ENCODE measurements around the gene ELAC2.
A peak's percentile ranks its signal among the peaks of the same experiment; 100 is the strongest.

The ELAC2 gene

DNA sequence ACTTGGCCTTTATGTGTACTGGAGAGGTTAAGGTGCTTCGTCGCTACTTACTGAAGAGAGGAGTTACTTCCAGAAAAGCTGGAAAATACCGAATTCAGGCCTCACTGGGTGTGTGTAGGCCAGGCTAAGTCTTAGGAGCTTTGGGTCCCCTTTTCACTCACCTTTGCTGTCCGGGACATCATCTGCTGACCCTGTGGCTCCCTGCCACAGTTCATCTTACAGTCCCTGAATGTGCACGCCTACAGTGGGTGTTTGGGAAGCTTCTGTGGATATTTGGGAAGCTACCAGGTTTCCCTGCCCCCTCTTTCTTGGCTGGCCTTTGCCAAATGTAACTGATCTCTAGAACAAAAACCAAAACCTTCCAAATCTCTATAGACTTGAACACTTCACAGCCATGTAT, 51.4 kb downstream of the ELAC2 start:
- no peaks in the 10 kb centered on the region for H3K4me1 ChIP-seq (ENCODE audit: control insufficient read depth, insufficient read depth, low read length)
- H3K9ac ChIP-seq (ENCODE audit: low read depth, low read length): no peak overlapping the region
- no peak overlapping the region for H3K4me2 ChIP-seq (ENCODE audit: low read length)
- H3K4me3 ChIP-seq (ENCODE audit: low read length): no peak overlapping the region
- H3K36me3 ChIP-seq (ENCODE audit: insufficient read depth, low read length): no peaks in the 10 kb centered on the region
- peaks cover 20% of the 10 kb centered on the region for H3K27me3 ChIP-seq (ENCODE audit: control insufficient read depth, insufficient read depth, low read length)
- H3K9me3 ChIP-seq (replicated peaks; ENCODE audit: low read length): no peaks in the 10 kb centered on the region

DNA sequence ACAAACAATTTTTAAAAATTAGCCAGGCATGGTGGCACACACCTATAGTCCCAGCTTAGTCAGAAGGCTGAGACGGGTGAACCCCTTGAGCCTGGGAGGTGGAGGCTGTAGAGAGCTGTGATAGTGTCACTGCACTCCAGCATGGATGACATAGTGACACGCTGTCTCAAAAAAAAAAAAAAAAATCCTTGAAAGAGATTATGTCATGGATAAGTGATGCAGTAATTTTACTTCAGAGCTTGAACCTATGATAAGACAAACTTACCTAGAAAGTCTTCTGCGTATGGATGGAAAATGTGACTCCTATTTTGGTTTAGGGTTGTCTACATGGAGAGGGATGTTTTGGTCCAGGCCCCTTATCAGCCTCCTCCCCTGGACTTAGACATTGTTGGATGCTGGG, 51.8 kb downstream of the ELAC2 start:
- no peak overlapping the region for H3K4me3 ChIP-seq (ENCODE audit: low read length)
- H3K27me3 ChIP-seq (ENCODE audit: control insufficient read depth, insufficient read depth, low read length): peaks cover 16% of the 10 kb centered on the region
- no peaks in the 10 kb centered on the region for H3K36me3 ChIP-seq (ENCODE audit: insufficient read depth, low read length)
- no peak overlapping the region for H3K4me2 ChIP-seq (ENCODE audit: low read length)
- no peaks in the 10 kb centered on the region for H3K9me3 ChIP-seq (replicated peaks; ENCODE audit: low read length)
- H3K4me1 ChIP-seq (ENCODE audit: control insufficient read depth, insufficient read depth, low read length): no peaks in the 10 kb centered on the region
- no peak overlapping the region for H3K9ac ChIP-seq (ENCODE audit: low read depth, low read length)

DNA sequence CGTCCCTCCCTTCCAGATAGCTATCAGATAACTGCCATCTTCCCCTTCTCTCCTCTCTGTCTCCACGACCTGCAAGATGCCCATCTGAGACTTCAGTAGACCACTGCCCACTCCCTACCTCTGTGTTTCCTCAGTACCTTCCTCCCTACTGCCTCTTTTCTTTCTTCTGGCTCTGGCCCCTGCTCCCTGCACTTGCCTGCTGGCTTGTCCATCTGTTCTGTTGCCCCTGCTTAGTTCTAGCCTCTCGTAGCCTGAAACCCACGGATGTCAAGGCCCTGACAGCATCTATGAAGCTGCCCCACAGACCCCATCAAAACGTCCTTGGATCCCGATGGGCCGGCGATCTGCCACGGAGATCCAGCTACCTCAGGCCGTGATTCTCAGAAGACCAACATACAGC, 53.0 kb downstream of the ELAC2 start:
- H3K27me3 ChIP-seq (ENCODE audit: control insufficient read depth, insufficient read depth, low read length): peaks cover 8% of the 10 kb centered on the region
- H3K4me1 ChIP-seq (ENCODE audit: control insufficient read depth, insufficient read depth, low read length): no peaks in the 10 kb centered on the region
- no peak overlapping the region for H3K9ac ChIP-seq (ENCODE audit: low read depth, low read length)
- no peaks in the 10 kb centered on the region for H3K9me3 ChIP-seq (replicated peaks; ENCODE audit: low read length)
- H3K36me3 ChIP-seq (ENCODE audit: insufficient read depth, low read length): no peaks in the 10 kb centered on the region
- no peak overlapping the region for H3K4me3 ChIP-seq (ENCODE audit: low read length)
- no peak overlapping the region for H3K4me2 ChIP-seq (ENCODE audit: low read length)

DNA sequence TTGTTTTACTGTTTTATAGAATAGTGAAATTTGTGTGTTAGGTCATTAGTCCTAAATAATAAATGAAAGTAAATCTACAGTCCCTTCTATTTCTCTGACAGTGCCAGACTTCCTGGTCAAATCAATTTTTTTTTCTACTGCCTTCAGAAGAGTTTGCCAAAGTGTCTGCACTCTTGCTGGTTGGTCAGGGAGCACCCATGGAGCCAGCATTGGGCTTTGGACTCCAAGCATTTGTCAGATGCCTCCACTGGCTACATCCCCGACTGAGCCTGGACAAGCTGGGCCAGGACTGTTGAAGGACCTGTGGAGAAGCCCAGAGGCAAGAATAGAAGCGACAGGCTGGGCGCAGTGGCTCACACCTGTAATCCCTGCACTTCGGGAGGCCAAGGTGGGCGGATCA, 53.7 kb downstream of the ELAC2 start:
- Histone ChIP-seq H3K4me2 (ENCODE audit: low read length) (no peak overlapping the region), H3K9me3 (replicated peaks; ENCODE audit: low read length) (no peaks in the 10 kb centered on the region), H3K4me3 (ENCODE audit: low read length) (no peak overlapping the region), H3K27me3 (ENCODE audit: control insufficient read depth, insufficient read depth, low read length) (peaks cover 4% of the 10 kb centered on the region), H3K9ac (ENCODE audit: low read depth, low read length) (no peak overlapping the region), H3K4me1 (ENCODE audit: control insufficient read depth, insufficient read depth, low read length) (peaks cover 6% of the 10 kb centered on the region), H3K36me3 (ENCODE audit: insufficient read depth, low read length) (no peaks in the 10 kb centered on the region)

DNA sequence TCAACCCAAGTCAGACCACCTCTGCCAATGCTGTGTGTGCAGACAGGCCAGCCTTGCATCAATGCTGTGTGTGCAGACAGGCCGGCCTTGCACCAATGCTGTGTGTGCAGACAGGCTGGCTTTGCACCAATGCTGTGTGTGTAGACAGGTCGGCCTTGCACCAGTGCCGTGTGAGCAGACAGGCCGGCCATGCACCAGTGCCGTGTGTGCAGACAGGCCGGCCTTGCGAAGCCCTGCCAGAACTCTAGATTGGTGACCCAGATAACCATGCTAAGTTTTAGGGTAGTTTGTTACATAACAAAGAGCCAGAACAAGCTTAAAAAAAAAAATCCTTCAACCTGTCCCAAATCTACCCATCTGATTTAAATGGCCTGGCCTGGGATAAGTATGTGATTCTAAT, 54.3 kb downstream of the ELAC2 start:
- no peak overlapping the region for H3K4me3 ChIP-seq (ENCODE audit: low read length)
- no peaks in the 10 kb centered on the region for H3K36me3 ChIP-seq (ENCODE audit: insufficient read depth, low read length)
- no peak overlapping the region for H3K9ac ChIP-seq (ENCODE audit: low read depth, low read length)
- no peak overlapping the region for H3K4me2 ChIP-seq (ENCODE audit: low read length)
- peaks cover 4% of the 10 kb centered on the region for H3K27me3 ChIP-seq (ENCODE audit: control insufficient read depth, insufficient read depth, low read length)
- no peaks in the 10 kb centered on the region for H3K9me3 ChIP-seq (replicated peaks; ENCODE audit: low read length)
- peaks cover 12% of the 10 kb centered on the region for H3K4me1 ChIP-seq (ENCODE audit: control insufficient read depth, insufficient read depth, low read length)

DNA sequence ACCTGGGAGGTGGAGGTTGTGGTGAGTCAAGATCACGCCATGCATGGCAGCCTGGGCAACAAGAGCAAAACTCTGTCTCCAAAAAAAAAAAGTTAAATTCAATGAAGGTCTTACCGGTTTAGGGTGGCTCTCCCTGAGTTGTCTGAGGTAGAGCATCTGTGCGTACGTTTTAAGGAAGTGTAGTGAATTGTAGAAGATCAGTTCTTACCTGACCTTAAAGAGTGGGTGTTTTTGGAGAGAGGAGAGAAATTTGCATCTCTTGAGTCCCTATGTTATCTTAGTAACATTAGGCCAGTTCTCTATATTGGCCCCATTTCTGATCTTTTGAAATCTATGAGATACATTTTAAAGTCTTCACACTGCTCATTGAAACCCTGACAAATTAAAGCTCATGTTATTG, 56.2 kb downstream of the ELAC2 start:
- Histone ChIP-seq H3K4me1 (ENCODE audit: control insufficient read depth, insufficient read depth, low read length) (peaks cover 12% of the 10 kb centered on the region), H3K4me3 (ENCODE audit: low read length) (no peak overlapping the region), H3K36me3 (ENCODE audit: insufficient read depth, low read length) (no peaks in the 10 kb centered on the region), H3K27me3 (ENCODE audit: control insufficient read depth, insufficient read depth, low read length) (no peaks in the 10 kb centered on the region), H3K9me3 (replicated peaks; ENCODE audit: low read length) (no peaks in the 10 kb centered on the region), H3K9ac (ENCODE audit: low read depth, low read length) (no peak overlapping the region), H3K4me2 (ENCODE audit: low read length) (no peak overlapping the region)

DNA sequence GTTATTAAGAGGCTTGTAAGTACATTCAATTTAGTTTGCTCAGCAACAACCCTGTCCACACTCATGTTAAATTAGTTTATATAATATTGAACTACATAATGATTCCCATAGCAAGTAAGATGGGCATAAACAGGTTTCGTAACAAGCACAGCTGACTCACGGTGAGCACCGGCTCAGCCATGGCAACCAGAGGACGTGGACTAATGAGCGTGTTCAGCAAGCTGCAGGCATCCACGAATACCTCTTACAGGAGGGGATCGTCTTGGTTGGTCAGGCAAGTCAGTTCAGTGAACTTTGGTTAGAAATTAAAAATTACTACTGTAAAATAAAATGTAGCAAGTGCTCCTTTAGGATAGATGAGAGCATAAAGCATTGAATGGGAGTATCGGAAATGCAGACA, 58.4 kb downstream of the ELAC2 start:
- Histone ChIP-seq H3K27me3 (ENCODE audit: control insufficient read depth, insufficient read depth, low read length) (no peaks in the 10 kb centered on the region), H3K4me2 (ENCODE audit: low read length) (no peak overlapping the region), H3K9ac (ENCODE audit: low read depth, low read length) (no peak overlapping the region), H3K4me1 (ENCODE audit: control insufficient read depth, insufficient read depth, low read length) (peaks cover 12% of the 10 kb centered on the region), H3K36me3 (ENCODE audit: insufficient read depth, low read length) (no peaks in the 10 kb centered on the region), H3K9me3 (replicated peaks; ENCODE audit: low read length) (no peaks in the 10 kb centered on the region), H3K4me3 (ENCODE audit: low read length) (no peak overlapping the region)

DNA sequence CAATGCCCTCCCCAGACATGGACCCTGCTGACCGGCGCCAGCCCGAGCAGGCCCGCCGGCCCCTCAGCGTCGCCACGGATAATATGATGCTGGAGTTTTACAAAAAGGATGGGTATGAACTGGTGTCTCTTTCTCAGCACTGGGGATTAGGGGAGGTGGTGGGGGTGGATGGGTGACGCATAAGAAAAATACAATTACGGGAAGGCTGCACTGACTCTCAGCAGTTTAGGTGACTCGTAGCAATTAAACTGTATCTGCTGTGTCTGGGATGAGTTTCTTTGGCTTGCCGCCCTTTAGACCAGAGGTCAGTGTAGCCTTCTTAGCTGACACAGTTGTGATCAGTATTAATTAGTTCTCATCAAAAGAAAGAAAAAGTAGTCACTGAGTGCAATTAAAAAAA, 59.0 kb downstream of the ELAC2 start:
- H3K9me3 ChIP-seq (replicated peaks; ENCODE audit: low read length): no peaks in the 10 kb centered on the region
- H3K4me2 ChIP-seq (ENCODE audit: low read length): peak overlapping the region; percentile 40
- no peaks in the 10 kb centered on the region for H3K27me3 ChIP-seq (ENCODE audit: control insufficient read depth, insufficient read depth, low read length)
- no peak overlapping the region for H3K4me3 ChIP-seq (ENCODE audit: low read length)
- peaks cover 12% of the 10 kb centered on the region for H3K4me1 ChIP-seq (ENCODE audit: control insufficient read depth, insufficient read depth, low read length)
- no peak overlapping the region for H3K9ac ChIP-seq (ENCODE audit: low read depth, low read length)
- no peaks in the 10 kb centered on the region for H3K36me3 ChIP-seq (ENCODE audit: insufficient read depth, low read length)

DNA sequence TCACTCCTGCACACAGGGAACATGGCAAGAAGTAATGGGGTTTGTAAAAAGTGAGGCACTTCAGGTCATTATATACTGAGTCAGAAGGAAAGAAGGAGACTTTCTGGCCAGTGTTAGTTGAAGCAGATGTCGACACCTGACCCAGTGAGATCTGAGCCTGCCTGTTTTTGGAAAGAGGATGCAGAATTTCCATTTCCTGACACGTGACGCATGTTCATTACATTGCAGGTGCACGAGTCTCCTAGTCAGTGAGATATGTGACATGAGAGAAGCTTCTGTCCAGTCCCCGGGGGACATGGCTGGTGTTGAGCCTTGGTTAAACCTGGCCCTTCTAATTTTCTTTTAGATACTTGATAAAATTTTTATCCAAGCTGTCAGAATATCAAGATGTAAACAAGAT, 62.3 kb downstream of the ELAC2 start:
- H3K4me2 ChIP-seq (ENCODE audit: low read length): no peak overlapping the region
- no peaks in the 10 kb centered on the region for H3K36me3 ChIP-seq (ENCODE audit: insufficient read depth, low read length)
- H3K9ac ChIP-seq (ENCODE audit: low read depth, low read length): no peak overlapping the region
- H3K9me3 ChIP-seq (replicated peaks; ENCODE audit: low read length): no peaks in the 10 kb centered on the region
- no peaks in the 10 kb centered on the region for H3K27me3 ChIP-seq (ENCODE audit: control insufficient read depth, insufficient read depth, low read length)
- H3K4me3 ChIP-seq (ENCODE audit: low read length): no peak overlapping the region
- H3K4me1 ChIP-seq (ENCODE audit: control insufficient read depth, insufficient read depth, low read length): peaks cover 12% of the 10 kb centered on the region

DNA sequence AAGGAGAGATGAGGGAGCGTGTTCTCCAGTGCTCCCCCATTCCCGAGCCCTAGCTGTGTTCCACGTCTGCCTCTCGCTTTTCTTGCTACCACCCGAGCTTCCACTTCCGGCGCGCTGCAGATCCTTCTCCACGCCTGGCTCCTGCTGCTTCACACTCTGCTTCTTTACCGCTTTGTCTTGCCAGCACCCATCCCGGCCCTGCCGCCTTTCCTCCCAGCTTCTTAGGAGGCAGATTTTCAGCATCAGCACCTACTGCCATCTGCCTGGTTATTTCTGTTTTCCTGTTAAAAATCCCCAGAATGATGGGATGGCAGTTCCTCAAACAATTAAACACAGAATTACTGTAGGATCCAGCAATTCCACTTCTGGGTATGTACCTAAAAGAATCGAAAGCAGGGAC, 64.7 kb downstream of the ELAC2 start:
- no peak overlapping the region for H3K9ac ChIP-seq (ENCODE audit: low read depth, low read length)
- no peak overlapping the region for H3K4me3 ChIP-seq (ENCODE audit: low read length)
- H3K9me3 ChIP-seq (replicated peaks; ENCODE audit: low read length): no peaks in the 10 kb centered on the region
- H3K36me3 ChIP-seq (ENCODE audit: insufficient read depth, low read length): no peaks in the 10 kb centered on the region
- no peaks in the 10 kb centered on the region for H3K27me3 ChIP-seq (ENCODE audit: control insufficient read depth, insufficient read depth, low read length)
- H3K4me1 ChIP-seq (ENCODE audit: control insufficient read depth, insufficient read depth, low read length): no peaks in the 10 kb centered on the region
- no peak overlapping the region for H3K4me2 ChIP-seq (ENCODE audit: low read length)

DNA sequence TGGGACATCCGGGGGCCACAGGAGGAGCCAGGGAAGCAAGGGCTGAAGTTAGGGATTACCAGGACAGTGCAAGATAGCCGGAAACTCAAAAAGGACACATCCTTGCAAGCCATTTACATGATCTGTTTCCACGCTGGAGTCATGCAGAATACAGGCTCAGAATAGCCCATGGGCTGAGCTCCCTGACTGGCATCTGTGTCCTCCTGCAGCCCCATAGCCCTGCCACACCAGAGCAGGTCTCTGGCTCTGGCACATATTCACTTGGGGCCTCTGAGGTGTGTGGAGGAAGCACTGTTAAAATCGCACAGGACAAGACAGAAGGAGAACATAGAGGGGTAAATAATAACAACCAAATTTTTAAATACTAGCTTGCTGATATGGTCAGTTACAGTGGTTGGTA, 65.8 kb downstream of the ELAC2 start:
- H3K9ac ChIP-seq (ENCODE audit: low read depth, low read length): no peak overlapping the region
- no peaks in the 10 kb centered on the region for H3K27me3 ChIP-seq (ENCODE audit: control insufficient read depth, insufficient read depth, low read length)
- H3K4me3 ChIP-seq (ENCODE audit: low read length): no peak overlapping the region
- H3K4me1 ChIP-seq (ENCODE audit: control insufficient read depth, insufficient read depth, low read length): no peaks in the 10 kb centered on the region
- no peaks in the 10 kb centered on the region for H3K9me3 ChIP-seq (replicated peaks; ENCODE audit: low read length)
- no peaks in the 10 kb centered on the region for H3K36me3 ChIP-seq (ENCODE audit: insufficient read depth, low read length)
- H3K4me2 ChIP-seq (ENCODE audit: low read length): no peak overlapping the region

DNA sequence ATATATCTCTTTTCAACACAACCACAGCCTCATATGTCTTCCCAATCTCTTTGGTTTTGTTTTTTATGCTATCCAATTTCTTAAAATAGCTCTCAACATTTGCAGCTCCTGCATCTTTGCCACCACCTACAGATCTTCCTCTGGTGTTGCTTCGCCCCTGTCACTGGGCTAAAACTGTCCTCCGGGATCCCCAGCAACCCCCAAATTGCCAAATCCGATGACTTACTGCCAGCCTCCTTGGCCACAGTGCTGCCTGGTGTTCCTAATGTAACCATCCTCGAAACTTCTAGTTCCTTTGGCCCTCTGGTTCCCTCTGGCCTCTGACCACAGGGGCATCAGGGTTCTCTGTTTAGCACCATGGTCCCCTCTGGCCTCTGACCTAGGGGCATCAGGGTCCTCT, 70.8 kb downstream of the ELAC2 start:
- Histone ChIP-seq H3K27me3 (ENCODE audit: control insufficient read depth, insufficient read depth, low read length) (no peaks in the 10 kb centered on the region), H3K4me1 (ENCODE audit: control insufficient read depth, insufficient read depth, low read length) (no peaks in the 10 kb centered on the region)

More for the DNA sequence above, 70.8 kb downstream of the ELAC2 start:
- no peaks in the 10 kb centered on the region for H3K9me3 ChIP-seq (replicated peaks; ENCODE audit: low read length)
- H3K9ac ChIP-seq (ENCODE audit: low read depth, low read length): no peak overlapping the region
- no peak overlapping the region for H3K4me2 ChIP-seq (ENCODE audit: low read length)
- H3K36me3 ChIP-seq (ENCODE audit: insufficient read depth, low read length): no peaks in the 10 kb centered on the region
- H3K4me3 ChIP-seq (ENCODE audit: low read length): no peak overlapping the region
